ENCODE data around the gene CDIPT.

The CDIPT gene

GRCh38 chr16:29815793-29816693 is 47.0 kb downstream of the CDIPT start, which contains the start of gene PAGR1:
TSS of gene PAGR1 (plus strand) at chr16:29816152. CDS start at chr16:29816526, 374 bp downstream.
- peak within 1 kb of the TSS; percentile 93 for H3K27ac Mint-ChIP-seq
- ATAC-seq: peak; percentile 82
- no peaks in the 10 kb centered on the region for H3K9me3 Mint-ChIP-seq
- peak; percentile 91 to 99 for DNase-seq (ENCODE audit: low spot score in 2 of 2)
- H3K4me3 Mint-ChIP-seq: peak within 1 kb of the TSS; percentile 97
- H3K4me1 Mint-ChIP-seq: peaks cover 87% of the 10 kb centered on the region
- H3K36me3 Mint-ChIP-seq: peaks cover 68% of the 10 kb centered on the region

DNA sequence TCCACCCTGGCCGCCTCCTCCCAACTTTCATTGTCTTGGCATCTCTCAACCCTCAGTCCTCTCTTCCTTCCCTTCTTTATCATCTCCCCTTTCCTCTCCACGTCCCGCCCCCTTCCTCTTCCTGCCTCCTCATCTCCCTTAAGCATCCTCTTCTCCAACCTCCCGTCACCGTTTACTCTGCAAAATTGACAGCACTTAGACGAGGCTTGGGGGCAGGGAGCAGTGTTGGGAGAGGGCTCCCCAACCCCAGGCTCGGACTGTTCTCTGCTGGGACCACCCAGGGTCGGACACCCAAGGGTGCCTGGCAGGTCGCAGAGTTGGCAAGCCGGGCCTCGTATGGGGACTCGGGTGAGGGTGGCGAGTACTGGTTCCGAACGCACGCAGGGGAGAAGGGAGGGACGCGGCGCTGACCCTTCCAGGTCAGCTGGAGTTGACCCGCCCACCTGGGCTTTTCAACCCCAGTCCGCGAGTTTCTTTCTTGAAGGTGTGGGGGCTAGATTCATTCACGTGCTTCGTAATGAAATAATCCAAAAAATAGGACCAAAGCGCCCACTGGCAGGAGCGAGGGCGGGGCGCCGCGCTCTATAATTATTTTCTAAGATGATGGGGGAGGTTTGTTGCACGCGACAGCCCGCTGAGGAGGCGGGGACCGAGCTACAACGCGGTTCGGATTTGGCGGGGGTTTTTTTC is 47.8 kb downstream of the CDIPT start:
- Mint-ChIP-seq H3K9me3 (no peaks in the 10 kb centered on the region), H3K36me3 (peaks cover 68% of the 10 kb centered on the region), H3K4me3 (peak overlapping the region; percentile 97), H3K27ac (peak overlapping the region; percentile 93), H3K4me1 (peaks cover 91% of the 10 kb centered on the region)
- ATAC-seq (no peak), DNase-seq (ENCODE audit: low spot score in 2 of 2) (peak in 1 of 2 donors; percentile 71)

GRCh38 chr16:29814592-29814991 is 48.4 kb downstream of the CDIPT start:
- Mint-ChIP-seq H3K27ac (peak overlapping the region; percentile 93), H3K9me3 (no peaks in the 10 kb centered on the region), H3K4me1 (peaks cover 91% of the 10 kb centered on the region), H3K4me3 (peak overlapping the region; percentile 97), H3K36me3 (peaks cover 68% of the 10 kb centered on the region)
- ATAC-seq (no peak), DNase-seq (ENCODE audit: low spot score in 2 of 2) (no peak)

DNA sequence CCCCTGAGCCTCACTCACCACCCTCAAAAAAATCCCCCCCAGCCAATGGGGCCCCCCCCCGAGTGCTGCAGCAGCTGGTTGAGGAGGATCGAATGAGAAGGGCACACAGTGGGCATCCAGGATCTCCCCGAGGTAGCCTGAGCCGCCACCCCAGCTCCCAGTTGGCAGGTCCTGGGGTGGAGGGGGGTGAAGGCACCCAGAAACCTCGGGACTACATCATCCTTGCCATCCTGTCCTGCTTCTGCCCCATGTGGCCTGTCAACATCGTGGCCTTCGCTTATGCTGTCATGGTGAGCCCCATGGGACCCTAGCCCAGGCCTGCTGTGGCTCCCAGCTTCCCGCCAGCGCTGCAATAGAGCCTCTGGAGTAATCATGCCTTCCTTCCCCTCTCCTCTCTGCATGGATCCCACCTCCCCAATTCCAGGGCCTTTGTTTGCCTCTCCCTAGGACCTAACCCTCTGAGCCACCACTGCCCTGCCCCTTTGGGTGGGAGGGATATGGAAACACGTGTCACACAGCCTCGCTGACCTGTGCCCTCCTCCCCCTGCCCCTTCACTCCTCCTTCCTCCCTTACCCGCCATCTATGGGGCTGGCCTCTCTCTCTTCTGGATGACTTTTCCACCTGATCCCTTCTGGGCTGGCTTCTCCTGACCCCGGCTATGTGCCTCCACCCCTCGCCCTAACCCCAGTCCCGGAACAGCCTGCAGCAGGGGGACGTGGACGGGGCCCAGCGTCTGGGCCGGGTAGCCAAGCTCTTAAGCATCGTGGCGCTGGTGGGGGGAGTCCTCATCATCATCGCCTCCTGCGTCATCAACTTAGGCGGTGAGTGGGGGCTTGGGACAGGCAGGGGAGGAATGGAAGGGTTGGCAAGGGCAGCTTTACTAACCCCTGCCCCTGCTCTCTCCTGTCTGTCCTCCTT is 49.1 kb downstream of the CDIPT start:
- no peak overlapping the region for H3K27ac Mint-ChIP-seq
- peak overlapping the region; percentile 97 for H3K4me3 Mint-ChIP-seq
- H3K4me1 Mint-ChIP-seq: peaks cover 87% of the 10 kb centered on the region
- no peaks in the 10 kb centered on the region for H3K9me3 Mint-ChIP-seq
- H3K36me3 Mint-ChIP-seq: peaks cover 68% of the 10 kb centered on the region
- DNase-seq (ENCODE audit: low spot score in 2 of 2): no peak
- no peak for ATAC-seq

GRCh38 chr16:29812754-29813643 is 50.0 kb downstream of the CDIPT start:
- Mint-ChIP-seq H3K4me1 (peaks cover 87% of the 10 kb centered on the region), H3K9me3 (no peaks in the 10 kb centered on the region), H3K27ac (peak overlapping the region; percentile 91), H3K4me3 (peak overlapping the region; percentile 81), H3K36me3 (peaks cover 68% of the 10 kb centered on the region)
- ATAC-seq: no peak
- no peak for DNase-seq (ENCODE audit: low spot score in 2 of 2)

- H3K4me3 Mint-ChIP-seq: peak within 1 kb of the TSS; percentile 81
- no peak for ATAC-seq
- no peaks in the 10 kb centered on the region for H3K9me3 Mint-ChIP-seq
- peaks cover 68% of the 10 kb centered on the region for H3K36me3 Mint-ChIP-seq
- peaks cover 86% of the 10 kb centered on the region for H3K4me1 Mint-ChIP-seq
- peak within 1 kb of the TSS; percentile 91 for H3K27ac Mint-ChIP-seq
- peak; percentile 31 to 79 for DNase-seq (ENCODE audit: low spot score in 2 of 2)
These were observed 50.9 kb downstream of the CDIPT start, which contains the start of gene PRRT2 for GRCh38 chr16:29811896-29812665. TSS of gene PRRT2 (plus strand) at chr16:29812193. CDS start at chr16:29813055, 862 bp downstream.

DNA sequence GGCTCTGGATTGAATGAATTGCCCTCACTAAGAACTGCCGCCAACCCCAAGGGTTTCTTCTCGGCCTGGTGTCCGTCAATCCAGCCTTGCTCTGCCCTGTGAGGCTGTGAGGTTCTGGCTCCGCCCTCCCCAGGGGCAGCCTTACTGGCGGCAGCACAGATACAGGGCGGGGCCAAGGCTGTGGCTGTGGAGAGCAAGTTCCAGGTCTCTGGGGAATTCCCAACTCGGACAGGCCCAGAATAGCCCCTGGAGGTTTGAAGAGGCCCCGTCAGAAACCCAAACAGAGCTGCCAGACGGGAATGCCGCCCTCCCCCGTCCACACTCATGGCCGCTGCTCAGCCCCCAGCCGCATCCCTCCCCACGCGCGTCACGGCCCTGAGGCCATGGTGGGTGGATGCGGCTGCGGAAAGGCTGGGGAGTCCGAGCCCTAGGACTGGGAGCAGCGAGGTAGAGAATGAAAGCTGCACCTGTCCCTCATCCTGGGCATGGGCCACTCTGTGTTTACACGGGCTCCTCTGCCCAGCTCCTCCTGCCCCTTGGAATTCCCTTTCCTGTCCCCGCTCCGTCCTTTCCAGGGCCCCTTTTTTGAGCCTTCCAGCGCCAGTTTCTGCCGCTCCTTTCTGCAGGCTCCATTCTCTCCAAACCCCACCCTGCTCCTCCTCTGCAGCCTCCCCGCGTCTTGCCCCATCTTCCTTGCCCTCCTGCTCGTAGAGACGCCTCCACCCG is 51.7 kb downstream of the CDIPT start:
- H3K4me3 Mint-ChIP-seq: peak overlapping the region; percentile 81
- ATAC-seq (peak; percentile 61), DNase-seq (ENCODE audit: low spot score in 2 of 2) (peak; percentile 67 to 89)
- H3K4me1 Mint-ChIP-seq: peaks cover 80% of the 10 kb centered on the region
- H3K27ac Mint-ChIP-seq: peak overlapping the region; percentile 91
- peaks cover 70% of the 10 kb centered on the region for H3K36me3 Mint-ChIP-seq
- H3K9me3 Mint-ChIP-seq: no peaks in the 10 kb centered on the region

- Mint-ChIP-seq H3K27ac (peak overlapping the region; percentile 91), H3K4me3 (peak overlapping the region; percentile 81)
These were observed 52.3 kb downstream of the CDIPT start for GRCh38 chr16:29810699-29811169.

GRCh38 chr16:29809850-29810698 is 53.0 kb downstream of the CDIPT start:
- peak; percentile 43 to 77 for DNase-seq (ENCODE audit: low spot score in 2 of 2)
- Mint-ChIP-seq H3K4me3 (peak overlapping the region; percentile 81), H3K9me3 (no peaks in the 10 kb centered on the region), H3K27ac (peak overlapping the region; percentile 91), H3K4me1 (peaks cover 72% of the 10 kb centered on the region), H3K36me3 (peaks cover 67% of the 10 kb centered on the region)
- no peak for ATAC-seq

More at GRCh38 chr16:29810699-29811169, 52.3 kb downstream of the CDIPT start:
- Mint-ChIP-seq H3K4me1 (peaks cover 75% of the 10 kb centered on the region), H3K36me3 (peaks cover 66% of the 10 kb centered on the region), H3K9me3 (no peaks in the 10 kb centered on the region)
- DNase-seq (ENCODE audit: low spot score in 2 of 2): no peak
- ATAC-seq: no peak

- ATAC-seq (no peak), DNase-seq (ENCODE audit: low spot score in 2 of 2) (peak in 1 of 2 donors; percentile 68)
- Mint-ChIP-seq H3K4me1 (peaks cover 72% of the 10 kb centered on the region), H3K27ac (peak overlapping the region; percentile 91), H3K4me3 (peak overlapping the region; percentile 81), H3K9me3 (no peaks in the 10 kb centered on the region), H3K36me3 (peaks cover 76% of the 10 kb centered on the region)
These were observed 53.8 kb downstream of the CDIPT start for GRCh38 chr16:29809031-29809747.
